ENCODE results near the gene CBX3. TPM values are rescaled to one million over a fixed set of nuclear protein-coding genes. Genes with fewer than 3 reads are reported as not detected.

CBX3 gene
- total RNA-seq, 3 donors from 2014 or later (not counting 1 experiment from before 2014, with no cell fraction given) = 103 to 126 (median 109) TPM

- Mint-ChIP-seq H3K4me1 (peaks cover 68 to 70% of the 10 kb centered on the region in 2 donors), H3K27me3 (ENCODE audit: low read depth in 2 of 2) (peaks cover 2 to 5% of the 10 kb centered on the region in 2 donors), H3K36me3 (peaks cover 42% of the 10 kb centered on the region), H3K27ac (peak overlapping the region; percentile 86 to 92), H3K9me3 (no peaks in the 10 kb centered on the region), H3K4me3 (peak overlapping the region; percentile 93)
- Histone ChIP-seq H3K27me3 (ENCODE audit: control insufficient read depth, insufficient read depth, low read length) (no peaks in the 10 kb centered on the region), H3K36me3 (ENCODE audit: control insufficient read depth, insufficient read depth, low read length) (peaks cover 26% of the 10 kb centered on the region), H3K4me3 (ENCODE audit: low read length) (peak overlapping the region; percentile 87), H3K4me1 (ENCODE audit: control insufficient read depth, insufficient read depth, low read length) (peaks cover 9% of the 10 kb centered on the region), H3K9me3 (ENCODE audit: control insufficient read depth, insufficient read depth, low read length) (no peaks in the 10 kb centered on the region), H3K27ac (ENCODE audit: low read length) (peak overlapping the region; percentile 59)
- intact Hi-C loops (cut with micrococcal nuclease) = loop anchor here (5.0 kb wide), 2 partner anchors 74 to 164 kb away; no protein-coding TSS in a partner anchor
- ATAC-seq (no peak), DNase-seq (no peak)
- WGBS (ENCODE audit: insufficient coverage) = no CpG with 5 or more reads among the region's 2 CpGs
- no peak for TF ChIP-seq CTCF (IDR thresholded peaks at IDR 0.05)
Observed at GRCh38 chr7:26203016-26203415, 1.5 kb downstream of the CBX3 start.

- peak overlapping the region in 1 of 2 donors; percentile 45 for H3K27ac Mint-ChIP-seq
- no peaks in the 10 kb centered on the region for H3K27me3 Mint-ChIP-seq (ENCODE audit: low read depth in 2 of 2)
- WGBS (ENCODE audit: insufficient coverage) = 86% methylated on average over 4 of the region's 5 CpGs
- H3K4me1 Mint-ChIP-seq = peaks cover 35 to 44% of the 10 kb centered on the region in 2 donors
- no peak overlapping the region for H3K4me3 Mint-ChIP-seq
- Histone ChIP-seq H3K36me3 (ENCODE audit: control insufficient read depth, insufficient read depth, low read length) (peaks cover 58% of the 10 kb centered on the region), H3K27ac (ENCODE audit: low read length) (no peak overlapping the region), H3K9me3 (ENCODE audit: control insufficient read depth, insufficient read depth, low read length) (no peaks in the 10 kb centered on the region), H3K4me3 (ENCODE audit: low read length) (no peak overlapping the region), H3K4me1 (ENCODE audit: control insufficient read depth, insufficient read depth, low read length) (peaks cover 9% of the 10 kb centered on the region), H3K27me3 (ENCODE audit: control insufficient read depth, insufficient read depth, low read length) (no peaks in the 10 kb centered on the region)
- peaks cover 15% of the 10 kb centered on the region for H3K36me3 Mint-ChIP-seq
- ATAC-seq = no peak
- intact Hi-C loops (cut with micrococcal nuclease) = no loop called here
- no peaks in the 10 kb centered on the region for H3K9me3 Mint-ChIP-seq
- no peak for TF ChIP-seq CTCF (IDR thresholded peaks at IDR 0.05)
- no peak for DNase-seq
Observed at GRCh38 chr7:26208040-26208439, 6.5 kb downstream of the CBX3 start.

GRCh38 chr7:26212921-26213718 is 11.6 kb downstream of the CBX3 start:
- peaks cover 5 to 14% of the 10 kb centered on the region in 2 donors for H3K4me1 Mint-ChIP-seq
- Histone ChIP-seq H3K27me3 (ENCODE audit: control insufficient read depth, insufficient read depth, low read length) (no peaks in the 10 kb centered on the region), H3K4me1 (ENCODE audit: control insufficient read depth, insufficient read depth, low read length) (no peaks in the 10 kb centered on the region), H3K9me3 (ENCODE audit: control insufficient read depth, insufficient read depth, low read length) (no peaks in the 10 kb centered on the region), H3K36me3 (ENCODE audit: control insufficient read depth, insufficient read depth, low read length) (peaks cover 43% of the 10 kb centered on the region), H3K4me3 (ENCODE audit: low read length) (no peak overlapping the region), H3K27ac (ENCODE audit: low read length) (no peak overlapping the region)
- ATAC-seq = no peak
- TF ChIP-seq CTCF (IDR thresholded peaks at IDR 0.05) = no peak
- no peaks in the 10 kb centered on the region for H3K27me3 Mint-ChIP-seq (ENCODE audit: low read depth in 2 of 2)
- 100% methylated on average over 2 of the region's 2 CpGs for WGBS (ENCODE audit: insufficient coverage)
- intact Hi-C loops (cut with micrococcal nuclease) = no loop called here
- no peak for DNase-seq
- no peaks in the 10 kb centered on the region for H3K9me3 Mint-ChIP-seq
- H3K27ac Mint-ChIP-seq = no peak overlapping the region
- H3K36me3 Mint-ChIP-seq = no peaks in the 10 kb centered on the region
- H3K4me3 Mint-ChIP-seq = no peak overlapping the region

All from natural killer cell (primary cell).